Mesothelial cell of epicardium (in vitro differentiated cells): ENCODE data around the gene RAB34. TPM values are rescaled to one million over a fixed set of nuclear protein-coding genes. Genes with fewer than 3 reads are reported as not detected.

Experiments used
- DNase-seq, 2 experiments: peaks; one replicate each; pipeline ENCODE4 v3.0.0; 2021; ENCODE audit warnings: low spot score in 2 of 2; ENCODE audit not compliant: unreplicated experiment in 2 of 2
- H3K27ac Mint-ChIP-seq: 2 replicates; pipeline ENCODE4 v1.8.0; 2021; ENCODE audit warnings: mixed read lengths
- H3K27me3 Mint-ChIP-seq: 2 replicates; pipeline ENCODE4 v1.8.0; 2021; ENCODE audit warnings: low read depth, mixed read lengths
- H3K36me3 Mint-ChIP-seq: 2 replicates; pipeline ENCODE4 v1.8.0; 2021; ENCODE audit warnings: mixed read lengths
- H3K4me1 Mint-ChIP-seq: 2 replicates; pipeline ENCODE4 v1.8.0; 2021; ENCODE audit warnings: mixed read lengths
- H3K4me3 Mint-ChIP-seq: 2 replicates; pipeline ENCODE4 v1.8.0; 2021; ENCODE audit warnings: mild to moderate bottlenecking, moderate library complexity, mixed read lengths
- H3K9me3 Mint-ChIP-seq: 2 replicates; pipeline ENCODE4 v1.8.0; 2021; ENCODE audit warnings: mixed read lengths
- CTCF ChIP-seq: fragments of 200-600 bp; sonication (generic); IDR thresholded peaks from one replicate; pipeline ENCODE4 v1.5.0; 2021; ENCODE audit warnings: antibody characterized with exemption; ENCODE audit not compliant: unreplicated experiment
- total RNA-seq: library from RNA; stranded (reverse); gene quantifications from 3 replicates; pipeline ENCODE4 v1.2.1, GENCODE V29; 2021

The RAB34 gene
- total RNA-seq, 1 donor from 2014 or later: 172 TPM

GRCh38 chr17:28688481-28688880 lies 29.2 kb downstream of the RAB34 start:
- no peak for TF ChIP-seq CTCF
- Mint-ChIP-seq H3K9me3 (peaks cover 4% of the 10 kb centered on the region), H3K4me3 (no peak overlapping the region), H3K27me3 (no peaks in the 10 kb centered on the region), H3K27ac (no peak overlapping the region), H3K4me1 (no peaks in the 10 kb centered on the region), H3K36me3 (peaks cover 58% of the 10 kb centered on the region)
- DNase-seq: no peak

GRCh38 chr17:28686296-28686695 lies 31.4 kb downstream of the RAB34 start:
- no peak for TF ChIP-seq CTCF
- H3K36me3 Mint-ChIP-seq: peaks cover 62% of the 10 kb centered on the region
- peaks cover 4% of the 10 kb centered on the region for H3K9me3 Mint-ChIP-seq

GRCh38 chr17:28685366-28685765 lies 32.3 kb downstream of the RAB34 start:
- TF ChIP-seq CTCF: no peak
- DNase-seq: no peak
- H3K4me3 Mint-ChIP-seq: no peak overlapping the region
- no peaks in the 10 kb centered on the region for H3K4me1 Mint-ChIP-seq
- peaks cover 4% of the 10 kb centered on the region for H3K9me3 Mint-ChIP-seq
- no peaks in the 10 kb centered on the region for H3K27me3 Mint-ChIP-seq
- H3K36me3 Mint-ChIP-seq: peaks cover 60% of the 10 kb centered on the region
- no peak overlapping the region for H3K27ac Mint-ChIP-seq

More at GRCh38 chr17:28686296-28686695, 31.4 kb downstream of the RAB34 start:
- Mint-ChIP-seq H3K27me3 (no peaks in the 10 kb centered on the region), H3K4me3 (no peak overlapping the region), H3K4me1 (no peaks in the 10 kb centered on the region), H3K27ac (no peak overlapping the region)
- DNase-seq: no peak

DNA sequence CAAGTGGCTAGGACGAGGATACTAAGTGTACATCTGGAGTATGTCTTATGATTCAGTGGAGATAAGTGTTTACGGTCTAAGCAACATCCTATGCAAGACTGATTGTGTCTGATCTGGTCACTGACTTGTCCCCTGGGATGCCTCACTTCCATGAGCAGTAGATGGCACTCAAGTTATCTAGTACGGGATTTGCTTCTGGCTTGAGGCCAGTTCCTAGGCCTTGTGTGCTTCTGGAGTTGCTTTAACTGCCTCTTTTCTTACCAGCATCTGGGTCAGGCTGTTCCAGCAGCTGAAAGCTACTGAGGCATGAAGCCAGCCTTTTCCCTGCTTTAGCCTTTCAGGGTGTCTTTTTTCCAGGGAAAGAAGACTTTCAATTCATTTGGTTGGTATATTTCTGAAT lies 32.7 kb downstream of the RAB34 start:
- no peak for DNase-seq
- no peak overlapping the region for H3K27ac Mint-ChIP-seq
- no peaks in the 10 kb centered on the region for H3K4me1 Mint-ChIP-seq
- no peak overlapping the region for H3K4me3 Mint-ChIP-seq
- TF ChIP-seq CTCF: no peak
- H3K9me3 Mint-ChIP-seq: peaks cover 4% of the 10 kb centered on the region
- no peaks in the 10 kb centered on the region for H3K27me3 Mint-ChIP-seq
- peaks cover 56% of the 10 kb centered on the region for H3K36me3 Mint-ChIP-seq

GRCh38 chr17:28682655-28683054 lies 35.0 kb downstream of the RAB34 start:
- H3K27me3 Mint-ChIP-seq: no peaks in the 10 kb centered on the region
- no peaks in the 10 kb centered on the region for H3K9me3 Mint-ChIP-seq
- DNase-seq: no peak
- H3K4me1 Mint-ChIP-seq: no peaks in the 10 kb centered on the region
- no peak overlapping the region for H3K4me3 Mint-ChIP-seq
- TF ChIP-seq CTCF: no peak
- no peak overlapping the region for H3K27ac Mint-ChIP-seq
- peaks cover 46% of the 10 kb centered on the region for H3K36me3 Mint-ChIP-seq

DNA sequence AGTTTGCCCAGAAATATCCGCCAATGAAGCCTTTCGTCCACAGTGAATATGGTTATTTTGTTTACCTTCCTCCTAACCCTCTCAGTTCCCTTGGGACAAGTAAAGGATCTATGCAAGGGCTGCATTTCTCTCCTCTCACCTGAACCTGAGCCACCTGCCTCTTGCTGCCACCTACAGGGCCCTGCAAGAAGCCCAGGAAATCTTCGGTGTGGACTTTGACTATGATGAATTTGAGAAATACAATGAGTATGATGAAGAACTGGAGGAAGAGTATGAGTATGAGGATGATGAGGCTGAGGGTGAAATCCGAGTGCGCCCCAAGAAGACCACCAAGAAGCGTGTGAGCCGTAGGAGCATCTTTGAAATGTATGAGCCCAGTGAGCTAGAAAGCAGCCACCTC lies 41.7 kb downstream of the RAB34 start:
- Mint-ChIP-seq H3K27ac (no peak overlapping the region), H3K36me3 (peaks cover 54% of the 10 kb centered on the region)

More for the DNA sequence above, 41.7 kb downstream of the RAB34 start:
- H3K27me3 Mint-ChIP-seq: no peaks in the 10 kb centered on the region
- no peak overlapping the region for H3K4me3 Mint-ChIP-seq
- no peak for DNase-seq
- no peak for TF ChIP-seq CTCF
- H3K9me3 Mint-ChIP-seq: no peaks in the 10 kb centered on the region
- H3K4me1 Mint-ChIP-seq: no peaks in the 10 kb centered on the region
